Neural progenitor cell (in vitro differentiated cells): ENCODE measurements around the gene AMY2A. TPM values are rescaled to one million over a fixed set of nuclear protein-coding genes. Genes with fewer than 3 reads are reported as not detected.
"Not testable (repeated sequence)": the region's sequence is repeated elsewhere in the genome, so short reads cannot be mapped to it uniquely, and the experiment has no call there.

ENCODE experiments used
- DNase-seq: peaks from one replicate; pipeline ENCODE4 v3.0.0-alpha.2; 2016; ENCODE audit warnings: low spot score
- H2AFZ ChIP-seq: fragments of 200-600 bp; sonication (generic); replicated peaks from 2 replicates; pipeline ENCODE4 v1.6.1; 2016; ENCODE audit warnings: antibody characterized with exemption
- H3F3A ChIP-seq: fragments of 200-600 bp; sonication (generic); 2 replicates; pipeline ENCODE4 v1.6.1; 2016; ENCODE audit warnings: antibody characterized with exemption, low read depth
- H3K27ac ChIP-seq: fragments of 200-600 bp; sonication (generic); 2 replicates; pipeline ENCODE4 v1.5.1; 2016; ENCODE audit warnings: mild to moderate bottlenecking
- H3K27me3 ChIP-seq: fragments of 200-600 bp; sonication (generic); 2 replicates; pipeline ENCODE4 v1.6.1; 2016; ENCODE audit warnings: mild to moderate bottlenecking, moderate library complexity
- H3K36me3 ChIP-seq: fragments of 200-600 bp; sonication (generic); 2 replicates; pipeline ENCODE4 v1.5.1; 2016
- H3K4me1 ChIP-seq: fragments of 200-600 bp; sonication (generic); 2 replicates; pipeline ENCODE4 v1.6.1; 2016; ENCODE audit warnings: mixed run types
- H3K4me2 ChIP-seq: fragments of 200-600 bp; sonication (generic); 2 replicates; pipeline ENCODE4 v1.6.1; 2016
- H3K4me3 ChIP-seq: fragments of 200-600 bp; sonication (generic); 2 replicates; pipeline ENCODE4 v1.5.1; 2016
- H3K79me2 ChIP-seq: fragments of 200-600 bp; sonication (generic); 2 replicates; pipeline ENCODE4 v1.6.1; 2016; ENCODE audit warnings: low read depth
- H3K9ac ChIP-seq: fragments of 200-600 bp; sonication (generic); 2 replicates; pipeline ENCODE4 v1.6.1; 2016
- H3K9me3 ChIP-seq: fragments of 200-600 bp; sonication (generic); 2 replicates; pipeline ENCODE4 v1.5.1; 2016; ENCODE audit warnings: low read depth
- H4K20me1 ChIP-seq: fragments of 200-600 bp; sonication (generic); 2 replicates; pipeline ENCODE4 v1.6.1; 2016; ENCODE audit warnings: low read depth
- H3K27ac Mint-ChIP-seq: 3 replicates; pipeline ENCODE4 v1.8.0; 2021; ENCODE audit warnings: mixed read lengths
- H3K27me3 Mint-ChIP-seq: 2 replicates; pipeline ENCODE4 v1.8.0; 2022; ENCODE audit warnings: low read depth, mild to moderate bottlenecking, inconsistent platforms, moderate library complexity, mixed read lengths; ENCODE audit not compliant: insufficient read depth
- H3K36me3 Mint-ChIP-seq: 3 replicates; pipeline ENCODE4 v1.8.0; 2021; ENCODE audit warnings: mixed read lengths
- H3K4me1 Mint-ChIP-seq: 3 replicates; pipeline ENCODE4 v1.8.0; 2021; ENCODE audit warnings: mixed read lengths
- H3K4me3 Mint-ChIP-seq: 3 replicates; pipeline ENCODE4 v1.8.0; 2021; ENCODE audit warnings: mild to moderate bottlenecking, moderate library complexity, mixed read lengths
- H3K9me3 Mint-ChIP-seq: 3 replicates; pipeline ENCODE4 v1.8.0; 2020; ENCODE audit warnings: mixed read lengths
- EZH2 ChIP-seq: fragments of 200-600 bp; sonication (generic); IDR thresholded peaks from 2 replicates; pipeline ENCODE4 v1.6.1; 2017; ENCODE audit warnings: antibody characterized with exemption, mild to moderate bottlenecking, moderate library complexity
- EZH2phosphoT487 ChIP-seq: fragments of 200-600 bp; sonication (generic); IDR thresholded peaks from 2 replicates; pipeline ENCODE4 v1.6.1; 2017; ENCODE audit warnings: antibody characterized with exemption
- total RNA-seq: library from RNA; depleted of rRNA; stranded (reverse); fragments of >200 nt; gene quantifications from 2 replicates; pipeline ENCODE4 v1.2.3, GENCODE V29; 2015; ENCODE audit warnings: low replicate concordance
- TF ChIP-seq, protein P1 (sequence below): fragments of 200-600 bp; sonication (generic); IDR thresholded peaks from 2 replicates; pipeline ENCODE4 v1.5.1; 2017; ENCODE audit warnings: antibody characterized with exemption, mild to moderate bottlenecking

Gene AMY2A
- total RNA-seq: not detected in 2 replicates

DNA sequence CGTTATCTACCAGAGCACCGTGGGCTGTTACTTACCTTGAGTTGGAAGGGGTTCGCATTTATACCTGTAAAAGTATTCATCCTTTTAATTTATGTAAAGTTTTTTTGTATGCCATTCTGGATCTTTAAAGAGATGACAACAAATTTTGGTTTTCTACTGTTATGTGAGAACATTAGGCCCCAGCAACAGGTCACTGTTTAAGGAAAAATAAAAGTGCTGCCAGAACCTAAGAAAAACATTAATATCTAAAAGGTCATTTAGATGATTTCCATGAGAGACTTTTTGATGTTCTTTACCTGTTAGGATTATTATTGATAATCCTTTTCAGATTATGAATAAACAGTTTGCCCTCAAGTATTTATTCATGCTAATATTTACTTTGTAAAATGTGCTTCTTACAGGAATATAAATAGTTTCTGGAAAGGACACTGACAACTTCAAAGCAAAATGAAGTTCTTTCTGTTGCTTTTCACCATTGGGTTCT is at the start of gene AMY2A:
TSS of gene AMY2A (plus strand) at position 434 of the 484 bp plus-strand sequence. CDS start at position 448, 14 bp downstream.
- not testable (repeated sequence) for H3K9me3 ChIP-seq, H3K9ac ChIP-seq, H3K4me3 ChIP-seq, H3K9me3 Mint-ChIP-seq, H3F3A ChIP-seq, H3K27me3 Mint-ChIP-seq, H3K4me1 Mint-ChIP-seq, H3K27ac ChIP-seq, DNase-seq, H3K4me2 ChIP-seq, H3K79me2 ChIP-seq, H3K4me1 ChIP-seq, H3K27me3 ChIP-seq, H4K20me1 ChIP-seq, H3K36me3 Mint-ChIP-seq, H3K4me3 Mint-ChIP-seq, H3K36me3 ChIP-seq, H3K27ac Mint-ChIP-seq, H2AFZ ChIP-seq

DNA sequence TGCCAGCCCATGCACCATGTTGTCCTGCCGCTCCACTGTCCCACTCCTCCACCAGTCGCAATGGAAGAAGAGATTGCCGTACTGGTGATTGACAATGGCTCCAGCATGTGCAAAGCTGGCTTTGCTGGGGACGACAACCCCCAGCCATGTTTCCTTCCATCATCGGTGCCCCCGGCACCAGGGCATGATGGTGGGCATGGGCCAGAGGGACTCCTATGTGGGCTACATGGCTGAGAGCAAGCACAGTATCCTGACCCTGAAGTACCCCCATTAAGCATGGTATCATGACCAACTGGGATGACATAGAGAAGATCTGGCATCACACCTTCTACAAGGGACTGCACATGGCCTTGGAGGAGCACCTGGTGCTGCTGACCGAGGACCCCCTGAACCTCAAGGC is 47.7 kb upstream of the AMY2A start:
- Mint-ChIP-seq H3K4me3 (no peak overlapping the region), H3K27me3 (no peaks in the 10 kb centered on the region), H3K9me3 (no peaks in the 10 kb centered on the region), H3K27ac (no peak overlapping the region), H3K36me3 (no peaks in the 10 kb centered on the region), H3K4me1 (no peaks in the 10 kb centered on the region)
- DNase-seq: no peak
- H3K4me1 ChIP-seq: no peaks in the 10 kb centered on the region
- H3F3A ChIP-seq: no peaks in the 10 kb centered on the region
- no peak overlapping the region for H3K9ac ChIP-seq
- TF ChIP-seq EZH2phosphoT487 (no peak), EZH2 (no peak)
- TF ChIP-seq, protein P1, sequence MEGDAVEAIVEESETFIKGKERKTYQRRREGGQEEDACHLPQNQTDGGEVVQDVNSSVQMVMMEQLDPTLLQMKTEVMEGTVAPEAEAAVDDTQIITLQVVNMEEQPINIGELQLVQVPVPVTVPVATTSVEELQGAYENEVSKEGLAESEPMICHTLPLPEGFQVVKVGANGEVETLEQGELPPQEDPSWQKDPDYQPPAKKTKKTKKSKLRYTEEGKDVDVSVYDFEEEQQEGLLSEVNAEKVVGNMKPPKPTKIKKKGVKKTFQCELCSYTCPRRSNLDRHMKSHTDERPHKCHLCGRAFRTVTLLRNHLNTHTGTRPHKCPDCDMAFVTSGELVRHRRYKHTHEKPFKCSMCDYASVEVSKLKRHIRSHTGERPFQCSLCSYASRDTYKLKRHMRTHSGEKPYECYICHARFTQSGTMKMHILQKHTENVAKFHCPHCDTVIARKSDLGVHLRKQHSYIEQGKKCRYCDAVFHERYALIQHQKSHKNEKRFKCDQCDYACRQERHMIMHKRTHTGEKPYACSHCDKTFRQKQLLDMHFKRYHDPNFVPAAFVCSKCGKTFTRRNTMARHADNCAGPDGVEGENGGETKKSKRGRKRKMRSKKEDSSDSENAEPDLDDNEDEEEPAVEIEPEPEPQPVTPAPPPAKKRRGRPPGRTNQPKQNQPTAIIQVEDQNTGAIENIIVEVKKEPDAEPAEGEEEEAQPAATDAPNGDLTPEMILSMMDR: no peak
- no peak overlapping the region for H3K4me2 ChIP-seq
- H3K79me2 ChIP-seq: no peaks in the 10 kb centered on the region
- H3K27me3 ChIP-seq: no peaks in the 10 kb centered on the region
- peaks cover 4% of the 10 kb centered on the region for H3K9me3 ChIP-seq
- no peaks in the 10 kb centered on the region for H4K20me1 ChIP-seq
- no peak overlapping the region for H2AFZ ChIP-seq
- H3K4me3 ChIP-seq: no peak overlapping the region
- H3K36me3 ChIP-seq: no peaks in the 10 kb centered on the region
- H3K27ac ChIP-seq: no peak overlapping the region

DNA sequence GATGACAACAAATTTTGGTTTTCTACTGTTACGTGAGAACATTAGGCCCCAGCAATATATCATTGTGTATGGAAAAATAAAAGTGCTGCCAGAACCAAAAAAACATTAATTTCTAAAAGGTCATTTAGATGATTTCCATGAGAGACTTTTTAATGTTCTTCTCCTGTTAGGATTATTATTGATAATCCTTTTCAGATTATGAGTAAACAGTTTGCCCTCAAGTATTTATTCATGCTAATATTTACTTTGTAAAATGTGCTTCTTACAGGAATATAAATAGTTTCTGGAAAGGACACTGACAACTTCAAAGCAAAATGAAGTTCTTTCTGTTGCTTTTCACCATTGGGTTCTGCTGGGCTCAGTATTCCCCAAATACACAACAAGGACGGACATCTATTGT is 45.9 kb upstream of the AMY2A start, which contains the start of gene AMY2B:
TSS of gene AMY2B (plus strand) at position 301 of the 400 bp plus-strand sequence. CDS start at position 315, 14 bp downstream.
- H3K27me3 Mint-ChIP-seq: not testable (repeated sequence)

DNA sequence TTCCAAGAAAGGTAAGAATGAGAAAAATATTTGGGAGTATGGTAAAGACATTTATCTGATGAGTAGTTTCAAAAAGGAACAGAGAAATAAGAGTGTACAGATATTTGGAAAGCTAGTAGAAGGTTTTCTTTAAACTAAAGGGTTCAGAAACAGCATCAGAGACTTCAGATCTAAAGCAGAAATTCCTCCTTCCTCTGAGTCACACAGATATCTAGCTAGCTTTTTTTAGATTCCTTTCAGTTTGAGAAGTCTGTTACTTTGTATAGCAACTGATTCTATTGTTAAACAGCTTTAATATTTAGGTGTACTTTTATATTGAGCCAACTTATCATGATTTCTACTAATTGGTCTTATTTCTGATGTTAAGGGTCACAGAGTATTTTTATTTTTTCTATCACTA is 41.2 kb upstream of the AMY2A start:
- H3K27me3 Mint-ChIP-seq: no peaks in the 10 kb centered on the region
- H3F3A ChIP-seq: no peaks in the 10 kb centered on the region
- no peak overlapping the region for H3K4me3 Mint-ChIP-seq
- DNase-seq: no peak
- H3K27me3 ChIP-seq: no peaks in the 10 kb centered on the region
- no peaks in the 10 kb centered on the region for H3K36me3 Mint-ChIP-seq
- H3K27ac ChIP-seq: no peak overlapping the region
- H3K4me1 ChIP-seq: no peaks in the 10 kb centered on the region
- H3K9me3 ChIP-seq: peaks cover 2% of the 10 kb centered on the region
- no peak overlapping the region for H3K4me3 ChIP-seq
- TF ChIP-seq EZH2phosphoT487 (no peak), EZH2 (no peak)
- TF ChIP-seq, protein P1: no peak
- no peak overlapping the region for H3K4me2 ChIP-seq
- no peaks in the 10 kb centered on the region for H4K20me1 ChIP-seq
- no peak overlapping the region for H2AFZ ChIP-seq
- H3K79me2 ChIP-seq: no peaks in the 10 kb centered on the region
- H3K27ac Mint-ChIP-seq: no peak overlapping the region
- H3K9me3 Mint-ChIP-seq: no peaks in the 10 kb centered on the region
- H3K4me1 Mint-ChIP-seq: no peaks in the 10 kb centered on the region
- H3K36me3 ChIP-seq: no peaks in the 10 kb centered on the region
- no peak overlapping the region for H3K9ac ChIP-seq

More for the DNA sequence above, 45.9 kb upstream of the AMY2A start, which contains the start of gene AMY2B:
- not testable (repeated sequence) for H3K4me1 Mint-ChIP-seq, H3K9ac ChIP-seq, H4K20me1 ChIP-seq, H3K36me3 Mint-ChIP-seq, H3K4me3 ChIP-seq, H2AFZ ChIP-seq, H3K4me2 ChIP-seq, H3K36me3 ChIP-seq, H3K27ac ChIP-seq, H3F3A ChIP-seq, H3K4me3 Mint-ChIP-seq, H3K79me2 ChIP-seq, H3K4me1 ChIP-seq, H3K27me3 ChIP-seq, DNase-seq, H3K27ac Mint-ChIP-seq, H3K9me3 Mint-ChIP-seq, H3K9me3 ChIP-seq

DNA sequence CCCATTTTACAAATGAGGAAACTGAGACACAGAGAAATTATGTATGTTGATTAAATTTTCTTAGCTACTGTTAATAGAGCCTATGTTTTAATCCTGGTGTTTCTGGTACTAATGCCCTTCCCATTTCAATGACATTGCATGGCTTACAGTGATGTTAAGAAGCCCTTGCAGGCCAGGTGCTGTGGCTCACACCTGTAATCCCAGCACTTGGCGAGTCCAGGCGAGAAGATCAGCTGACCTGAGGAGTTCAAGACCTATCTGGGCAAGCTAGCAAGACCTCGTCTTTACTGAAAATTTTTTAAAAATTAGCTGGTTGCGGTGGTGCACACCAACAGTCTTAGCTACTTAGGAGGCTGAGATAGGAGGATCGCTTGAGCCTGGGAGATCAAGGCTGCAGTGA is 40.4 kb upstream of the AMY2A start:
- not testable (repeated sequence) for H4K20me1 ChIP-seq, H3K27me3 Mint-ChIP-seq, H3K36me3 ChIP-seq, H3K4me3 ChIP-seq, H3K4me3 Mint-ChIP-seq, H3F3A ChIP-seq, H3K4me1 ChIP-seq, H3K79me2 ChIP-seq, H3K27ac Mint-ChIP-seq, H3K9me3 ChIP-seq, H3K27me3 ChIP-seq, H3K9me3 Mint-ChIP-seq, DNase-seq, H3K4me2 ChIP-seq, H3K27ac ChIP-seq, H3K36me3 Mint-ChIP-seq, H2AFZ ChIP-seq, H3K9ac ChIP-seq, H3K4me1 Mint-ChIP-seq
